ENCODE results near the gene FAM25A. TPM values are rescaled to one million over a fixed set of nuclear protein-coding genes. Genes with fewer than 3 reads are reported as not detected.

Gene FAM25A
- total RNA-seq, 2 donors from 2014 or later = not detected

DNA sequence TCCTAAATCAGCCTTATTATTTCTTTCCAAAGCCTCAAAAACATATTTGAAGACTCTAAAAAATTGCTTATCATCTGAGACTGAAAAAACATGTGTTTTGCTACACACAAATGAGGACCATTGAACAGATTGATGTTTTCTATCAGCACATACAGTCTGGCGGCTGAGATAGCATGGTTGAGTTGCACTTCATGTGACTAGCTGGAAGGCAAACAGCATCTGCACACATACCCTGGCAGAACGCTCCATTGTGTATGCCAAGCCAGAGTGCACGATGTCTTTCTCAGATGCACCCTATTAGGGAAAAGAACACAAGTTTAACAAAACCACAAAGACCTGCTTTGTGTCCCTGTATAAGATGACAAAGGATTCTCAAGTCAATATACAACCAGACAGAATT, 33.0 kb downstream of the FAM25A start:
- no peak for DNase-seq (ENCODE audit: low spot score)
- intact Hi-C loops (cut with DNase I) = no loop called here

DNA sequence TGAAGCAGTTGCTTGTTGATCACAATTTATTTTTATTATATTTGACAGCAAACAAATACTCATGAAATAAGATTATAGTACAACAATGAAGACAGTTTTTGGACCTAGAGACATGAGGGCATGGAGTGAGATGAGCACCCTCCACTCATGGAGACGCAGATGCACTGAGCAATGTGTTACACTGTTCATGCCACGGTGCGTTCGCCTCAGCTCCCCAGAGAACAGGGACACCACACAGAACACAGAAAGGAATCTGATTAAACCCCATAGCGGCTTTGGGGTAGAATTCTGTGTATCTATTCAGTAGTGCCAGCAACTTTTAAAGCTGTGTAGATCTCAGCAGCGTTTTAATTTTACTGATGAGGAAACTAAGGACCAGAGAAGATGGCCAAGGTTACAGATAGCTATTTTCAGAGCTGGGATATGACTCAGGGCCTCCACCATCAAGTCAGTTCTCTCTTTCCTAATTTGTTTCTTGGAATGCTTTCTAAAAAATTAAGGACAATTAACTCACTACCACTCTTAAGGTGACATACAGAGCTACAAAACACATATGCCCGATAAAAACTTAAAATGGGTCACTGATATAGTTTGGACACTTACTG, 33.6 kb downstream of the FAM25A start:
- intact Hi-C loops (cut with DNase I) = no loop called here
- no peak for DNase-seq (ENCODE audit: low spot score)

DNA sequence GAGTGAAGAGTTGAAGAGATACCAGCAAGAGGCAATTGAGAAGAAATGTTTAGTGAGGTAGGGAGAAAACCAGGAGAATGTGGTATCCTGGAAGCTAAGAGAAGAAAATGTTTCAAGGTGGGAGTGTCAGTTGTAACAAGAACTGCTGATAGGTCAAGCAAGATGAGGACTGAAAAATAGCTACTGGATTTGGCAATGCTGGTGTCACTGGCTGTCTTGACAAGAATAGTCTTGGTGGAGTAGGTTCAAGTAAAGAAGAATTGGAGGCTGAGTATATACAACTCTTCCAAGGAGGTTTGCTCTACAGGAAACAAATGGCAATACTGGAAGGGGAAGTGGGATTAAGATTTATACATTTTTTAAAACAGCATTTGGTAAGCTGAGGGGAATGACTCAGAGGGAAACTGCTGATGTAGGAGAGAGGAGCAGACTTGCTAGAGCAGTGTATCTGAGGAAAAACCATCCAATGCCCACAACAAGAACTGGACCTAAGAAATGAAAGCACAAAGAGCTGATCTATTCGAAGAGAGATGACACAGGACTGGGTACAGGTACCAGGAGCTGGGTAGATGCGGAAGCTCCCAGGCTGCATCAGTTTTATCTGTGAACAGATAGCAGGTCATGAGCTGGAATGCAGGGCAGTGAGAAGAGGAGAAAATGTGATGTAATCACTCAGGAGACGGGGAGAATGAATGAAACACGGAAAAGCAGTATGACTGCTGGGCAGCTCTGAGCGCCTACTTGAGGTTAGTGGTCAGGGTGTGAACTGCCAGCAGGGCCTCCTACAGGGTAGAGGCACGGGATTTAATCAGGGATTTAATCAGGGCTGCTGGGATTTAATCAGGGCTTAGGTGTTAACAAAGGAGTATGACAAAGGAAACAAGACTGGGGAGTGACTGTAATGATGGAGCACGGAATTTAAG, 34.5 kb downstream of the FAM25A start:
- no peak for DNase-seq (ENCODE audit: low spot score)
- intact Hi-C loops (cut with DNase I) = no loop called here

DNA sequence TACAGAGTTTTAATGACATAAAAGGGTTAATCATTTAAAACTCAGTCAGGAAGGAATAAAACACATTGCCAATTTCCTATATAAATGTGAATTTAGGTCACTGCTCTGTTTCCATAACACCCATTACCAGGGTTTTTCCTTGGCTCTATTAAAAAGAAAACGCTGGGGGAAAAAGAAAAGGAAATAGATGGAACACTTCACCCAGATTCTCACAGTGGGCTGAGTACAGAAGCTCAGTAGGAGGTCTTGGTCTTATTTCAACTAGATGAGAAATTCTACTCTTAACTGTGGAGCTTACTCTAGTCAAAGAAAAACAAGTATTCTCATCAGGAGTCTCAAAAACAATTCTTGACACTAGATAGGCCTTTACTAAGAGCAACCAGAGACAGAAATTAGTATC, 38.1 kb downstream of the FAM25A start:
- no peak for DNase-seq (ENCODE audit: low spot score)
- intact Hi-C loops (cut with DNase I) = no loop called here

GRCh38 chr10:87059401-87059800, 39.3 kb downstream of the FAM25A start:
- intact Hi-C loops (cut with DNase I) = no loop called here
- DNase-seq (ENCODE audit: low spot score) = no peak

DNA sequence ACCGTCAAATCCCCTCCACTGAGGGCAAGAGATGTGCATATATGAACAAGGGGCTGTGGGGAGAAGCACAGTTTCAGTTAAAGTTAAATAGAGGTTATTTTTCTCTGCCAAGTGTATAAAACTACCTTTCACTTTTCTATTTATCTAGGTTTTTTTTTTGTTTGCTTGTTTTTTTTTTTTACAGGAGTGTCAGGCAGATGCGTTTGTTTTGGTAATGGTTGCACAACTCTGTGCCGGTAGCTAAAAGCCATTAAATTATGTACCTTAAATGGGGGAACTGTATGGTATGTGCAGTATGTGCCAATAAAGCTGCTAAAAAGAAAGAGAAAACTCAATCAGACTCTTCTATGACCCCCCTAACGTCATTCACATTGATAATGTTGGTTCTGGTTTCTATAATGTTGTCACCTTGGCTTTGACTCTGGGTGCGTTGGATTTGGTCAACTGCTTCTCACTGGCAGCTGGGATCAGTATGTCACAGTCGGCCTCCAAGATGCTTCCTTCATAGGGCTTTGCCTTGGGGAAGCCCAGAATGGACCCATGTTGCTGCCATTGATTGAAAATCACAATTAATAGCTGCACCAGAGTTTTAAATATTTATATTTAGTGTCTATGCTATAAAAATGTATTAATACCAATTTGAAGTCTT, 40.3 kb downstream of the FAM25A start:
- intact Hi-C loops (cut with DNase I) = no loop called here
- no peak for DNase-seq (ENCODE audit: low spot score)

GRCh38 chr10:87064651-87065050, 44.6 kb downstream of the FAM25A start:
- DNase-seq (ENCODE audit: low spot score) = no peak
- intact Hi-C loops (cut with DNase I) = no loop called here

DNA sequence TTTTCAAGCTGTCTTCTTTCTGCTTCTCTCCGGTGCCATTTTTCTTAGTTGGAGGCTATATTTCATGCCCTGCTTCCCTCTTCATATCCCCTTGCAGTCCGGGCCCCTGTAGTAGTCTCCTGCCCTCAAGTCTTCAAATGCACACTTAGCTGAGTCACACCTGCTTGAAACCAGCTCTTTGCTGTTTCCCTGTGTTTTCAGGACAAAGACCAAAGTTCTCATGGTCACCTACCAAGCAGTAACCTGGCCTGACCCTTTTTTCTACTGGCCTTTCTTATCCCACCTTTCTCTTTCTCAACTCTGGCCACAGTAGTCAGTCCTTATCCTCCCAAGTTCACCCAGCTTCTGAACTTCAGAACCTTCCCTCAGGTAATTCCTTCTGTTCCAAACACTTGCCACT, 46.1 kb downstream of the FAM25A start:
- intact Hi-C loops (cut with DNase I) = no loop called here
- no peak for DNase-seq (ENCODE audit: low spot score)

DNA sequence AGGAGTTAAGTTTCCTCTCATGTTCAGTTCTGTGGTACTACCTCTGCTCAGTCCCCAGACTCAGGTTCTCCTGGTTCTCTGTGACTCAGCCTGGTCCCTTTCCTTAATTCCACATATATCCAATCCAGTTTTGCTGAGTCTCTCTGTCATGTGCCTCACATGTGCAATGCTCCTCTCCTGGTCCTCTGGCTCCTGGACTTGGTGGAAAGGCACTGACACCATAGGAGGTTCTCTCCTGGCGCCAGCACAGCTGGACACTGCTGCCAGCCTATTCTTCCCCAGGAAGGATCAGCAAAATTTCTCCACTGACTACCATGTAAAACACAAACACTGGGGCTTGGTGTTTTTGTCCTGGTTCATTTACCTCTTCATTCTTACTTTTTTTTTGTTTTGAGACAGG, 46.8 kb downstream of the FAM25A start:
- intact Hi-C loops (cut with DNase I) = no loop called here
- DNase-seq (ENCODE audit: low spot score) = no peak

GRCh38 chr10:87068281-87068680, 48.2 kb downstream of the FAM25A start:
- intact Hi-C loops (cut with DNase I) = no loop called here
- no peak for DNase-seq (ENCODE audit: low spot score)

DNA sequence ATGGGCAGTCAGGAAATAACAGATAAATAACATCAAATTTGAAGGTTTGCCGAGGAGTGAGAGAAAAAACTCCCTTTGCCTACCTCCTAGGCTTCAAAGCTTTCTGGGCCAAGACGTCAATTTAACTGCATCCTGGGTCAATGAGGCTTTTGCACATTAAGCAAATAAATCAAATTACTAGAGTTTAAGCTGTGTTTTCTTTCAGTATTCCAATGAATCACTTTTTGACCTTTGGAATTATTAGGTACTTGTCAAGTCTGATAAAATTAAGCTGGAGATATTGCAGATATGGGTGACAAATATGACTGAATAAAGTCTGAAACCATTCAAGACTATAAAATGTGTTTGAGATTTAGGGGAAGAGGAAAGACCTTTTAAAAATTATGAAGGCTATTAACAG, 52.4 kb downstream of the FAM25A start:
- intact Hi-C loops (cut with DNase I) = no loop called here
- no peak for DNase-seq (ENCODE audit: low spot score)

Other genes with a start within 250 kb of the FAM25A start
- gene MMRN2, start 62.7 kb upstream of the FAM25A start, total RNA-seq = 10 to 100 TPM; 46.6 to 57.0 TPM
- gene SNCG, start 61.7 kb upstream of the FAM25A start, total RNA-seq = 10 to 100 TPM; 55.9 to 61.1 TPM
- 100 to 1,000 TPM; 188 to 212 TPM for gene ADIRF, start 51.8 kb upstream of the FAM25A start, total RNA-seq
- gene GLUD1, start 74.5 kb downstream of the FAM25A start, total RNA-seq = 100 to 1,000 TPM; 126 to 138 TPM
- gene SHLD2, start 74.9 kb downstream of the FAM25A start, total RNA-seq = 10 to 100 TPM; 35.1 to 35.8 TPM
- gene NUTM2A, start 205.2 kb downstream of the FAM25A start, total RNA-seq = under 1 TPM; 0.46 to 0.86 TPM